GM18505 (cell line): ENCODE results near the gene WWC1.

ENCODE experiments used
- ATAC-seq: cut with Tn5 transposase; IDR thresholded peaks from one replicate; pipeline ENCODE4 v1.9.1; 2021; ENCODE audit not compliant: unreplicated experiment
- POLR2A ChIP-seq: IDR thresholded peaks from 4 replicates; pipeline ENCODE4 v1.6.1; 2011; ENCODE audit warnings: borderline replicate concordance; ENCODE audit not compliant: insufficient read depth, insufficient read length; ENCODE audit errors: extremely low read depth

The WWC1 gene

DNA sequence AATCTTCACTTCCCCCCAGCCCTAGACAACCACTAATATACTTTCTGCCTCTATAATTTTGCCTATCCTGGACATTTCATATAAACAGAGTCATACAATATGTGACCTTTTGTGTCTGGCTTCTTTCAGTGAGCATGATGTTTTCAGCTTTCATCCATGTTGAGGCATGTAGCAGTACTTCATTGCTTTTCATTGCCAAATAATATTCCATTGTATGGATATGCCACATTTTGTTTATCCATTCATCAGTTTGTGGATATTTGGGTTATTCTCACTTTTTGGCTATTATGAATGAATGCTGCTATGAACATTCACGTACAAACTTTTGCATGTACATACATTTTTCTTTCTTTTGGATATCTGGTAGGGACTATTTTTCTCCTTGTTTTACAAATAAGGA, 49.0 kb downstream of the WWC1 start:
- no peak for TF ChIP-seq POLR2A
- ATAC-seq = no peak

DNA sequence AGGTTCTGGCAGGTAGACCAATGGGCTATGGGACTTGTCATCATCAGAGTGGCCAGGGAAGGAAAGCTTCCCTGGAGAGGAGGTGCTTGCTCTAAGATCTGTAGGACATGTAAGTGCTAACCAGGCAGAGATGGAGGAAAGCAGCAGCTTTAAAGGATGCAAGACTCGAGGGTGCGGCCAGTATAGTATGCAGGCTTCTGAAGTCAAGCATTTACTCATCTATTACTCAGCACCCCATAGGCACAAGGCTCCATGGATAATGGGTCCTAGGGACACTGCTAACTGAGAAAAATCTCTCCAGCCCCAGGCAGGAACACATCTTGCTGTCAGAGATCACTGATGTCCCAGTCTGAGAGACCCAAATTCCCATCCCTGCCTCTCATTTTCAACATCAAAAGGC, 49.7 kb downstream of the WWC1 start:
- no peak for TF ChIP-seq POLR2A
- ATAC-seq = no peak

DNA sequence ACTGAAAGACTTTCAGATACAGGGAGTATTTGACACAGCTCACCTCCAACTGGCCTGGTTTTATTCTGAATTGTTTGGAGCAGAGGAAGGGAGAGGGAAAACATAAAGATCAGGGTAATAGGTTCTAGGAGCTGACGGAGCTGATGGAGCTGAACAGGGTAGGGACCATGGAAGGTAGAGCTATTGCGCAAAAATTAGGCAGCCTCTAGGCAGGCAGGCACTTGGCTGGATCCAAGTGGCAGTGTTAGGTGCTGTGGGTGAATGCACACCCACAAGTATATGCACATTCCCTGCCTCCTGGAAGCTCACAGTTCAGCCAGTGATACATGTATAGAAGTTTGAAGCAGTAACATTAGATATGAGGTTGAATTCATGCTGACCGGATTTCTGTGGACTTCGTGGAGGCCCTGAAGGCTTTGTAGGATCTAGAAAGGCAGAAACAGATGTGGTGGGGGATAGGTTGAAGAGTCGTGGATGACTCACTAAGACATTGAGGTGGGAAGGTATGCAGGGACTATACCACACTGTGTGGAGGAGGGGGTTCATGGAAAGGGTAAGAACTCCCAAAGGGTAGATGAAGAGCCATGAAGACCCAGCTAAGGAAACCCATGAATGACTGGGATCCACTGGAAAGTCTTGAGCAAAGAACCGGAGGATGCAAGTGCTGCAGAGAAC, 50.8 kb downstream of the WWC1 start:
- no peak for TF ChIP-seq POLR2A
- ATAC-seq = no peak

DNA sequence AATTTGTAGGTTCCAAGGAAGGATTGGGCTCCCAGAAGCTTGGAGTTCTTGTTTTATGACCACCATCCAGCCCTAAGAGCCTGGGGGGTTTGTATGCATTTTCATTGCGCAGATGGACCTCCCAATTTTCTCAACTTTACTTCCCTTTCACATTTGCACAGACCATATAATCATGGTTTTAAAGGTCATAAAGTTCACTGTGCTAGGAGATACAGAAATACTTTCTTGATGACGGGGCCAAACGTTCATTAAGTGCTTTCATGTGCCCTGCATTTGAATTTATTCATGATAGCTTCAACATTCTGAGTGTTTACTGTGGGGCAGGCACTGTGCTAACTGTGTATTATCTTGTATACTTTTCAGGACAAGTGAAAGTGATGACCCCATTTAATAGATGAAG, 51.5 kb downstream of the WWC1 start:
- TF ChIP-seq POLR2A = no peak
- ATAC-seq = no peak

DNA sequence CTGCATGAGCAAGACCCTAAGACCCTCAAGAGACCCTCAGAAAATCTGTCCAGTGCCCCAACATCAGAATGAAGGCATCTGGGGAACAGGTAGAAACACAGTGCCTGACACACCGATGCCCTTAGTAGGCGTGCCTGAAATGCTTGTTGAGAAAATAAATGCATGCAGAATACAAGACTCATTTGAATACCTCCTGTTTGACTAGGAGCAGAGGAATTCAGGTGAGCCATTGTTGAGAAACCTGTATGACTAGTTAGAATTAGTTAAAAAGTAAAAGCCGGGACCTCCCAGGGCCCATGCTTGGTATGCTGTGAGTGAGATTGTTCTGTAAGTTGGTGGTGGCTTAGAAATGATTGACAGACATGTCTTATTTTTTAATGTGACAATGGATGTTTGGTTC, 55.0 kb downstream of the WWC1 start:
- no peak for TF ChIP-seq POLR2A
- no peak for ATAC-seq

DNA sequence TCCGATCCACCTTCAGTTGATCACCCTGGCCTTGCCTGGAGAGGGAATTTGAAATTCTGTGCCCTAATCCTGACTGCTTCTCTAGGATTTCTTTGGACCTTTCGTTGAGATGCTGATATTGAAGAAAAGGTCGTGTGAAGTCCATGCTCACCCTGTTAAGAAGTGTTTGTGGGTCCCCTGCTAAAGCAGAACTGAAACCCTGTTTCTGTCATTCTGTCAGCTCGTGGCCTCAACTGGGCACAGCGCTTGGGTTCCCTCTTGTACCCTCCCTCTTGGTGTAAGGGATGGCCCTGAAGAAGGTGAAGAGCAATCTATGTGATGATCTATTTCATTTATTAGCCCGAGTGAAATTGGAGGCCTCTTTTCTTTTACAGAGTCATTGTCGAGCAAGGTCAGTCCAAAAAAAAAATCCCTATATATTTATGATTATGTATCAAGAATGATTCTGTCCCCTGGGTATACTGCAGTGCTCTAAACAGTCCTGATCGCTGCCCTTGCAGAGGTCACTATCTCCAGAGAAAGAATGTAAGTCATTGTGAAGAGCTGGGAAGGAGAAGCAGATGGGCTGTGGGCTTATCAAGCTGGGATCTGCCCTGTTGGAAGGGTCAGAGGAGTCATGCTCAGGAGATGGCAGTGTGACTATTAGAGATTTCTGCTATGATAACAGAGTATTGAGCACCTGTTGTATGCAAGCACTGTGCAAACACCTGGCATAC, 56.1 kb downstream of the WWC1 start:
- no peak for TF ChIP-seq POLR2A
- ATAC-seq = peak; percentile 80

DNA sequence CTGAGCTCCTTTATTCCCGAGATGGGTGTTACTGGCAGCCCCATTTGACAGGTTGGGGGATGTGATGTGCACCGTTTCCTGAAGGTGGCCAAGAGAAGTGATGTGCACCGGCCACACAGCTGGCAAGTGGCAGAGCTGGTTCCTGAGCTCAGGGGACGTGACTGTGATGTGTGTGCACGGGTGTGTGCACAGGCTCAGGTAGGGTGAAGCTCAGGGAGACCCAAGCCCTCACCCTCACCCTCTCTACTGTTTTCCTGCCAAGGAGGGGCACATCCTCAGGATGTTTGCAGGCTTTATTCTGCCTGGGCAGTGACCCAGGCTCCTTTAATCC, 56.6 kb downstream of the WWC1 start:
- TF ChIP-seq POLR2A = no peak
- no peak for ATAC-seq

DNA sequence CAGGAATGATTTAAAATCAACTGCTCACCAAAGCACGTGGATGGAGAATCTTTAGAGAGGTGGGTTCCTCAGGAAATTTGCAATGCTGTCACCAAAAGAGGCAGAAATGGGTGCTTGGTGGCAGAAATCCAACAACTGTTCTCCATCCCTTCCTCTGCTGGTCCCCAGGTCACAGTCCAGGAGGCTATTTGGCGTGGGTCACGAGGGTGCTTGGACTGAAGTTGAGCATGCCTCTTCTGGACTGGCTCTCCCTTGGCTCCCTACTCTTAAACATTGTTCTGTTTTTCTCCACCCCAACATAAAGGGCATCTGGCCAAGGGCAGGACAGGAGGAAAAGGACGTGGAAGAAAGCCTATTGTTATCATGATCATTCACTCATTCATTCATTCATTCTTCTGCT, 58.9 kb downstream of the WWC1 start:
- no peak for TF ChIP-seq POLR2A
- ATAC-seq = no peak

DNA sequence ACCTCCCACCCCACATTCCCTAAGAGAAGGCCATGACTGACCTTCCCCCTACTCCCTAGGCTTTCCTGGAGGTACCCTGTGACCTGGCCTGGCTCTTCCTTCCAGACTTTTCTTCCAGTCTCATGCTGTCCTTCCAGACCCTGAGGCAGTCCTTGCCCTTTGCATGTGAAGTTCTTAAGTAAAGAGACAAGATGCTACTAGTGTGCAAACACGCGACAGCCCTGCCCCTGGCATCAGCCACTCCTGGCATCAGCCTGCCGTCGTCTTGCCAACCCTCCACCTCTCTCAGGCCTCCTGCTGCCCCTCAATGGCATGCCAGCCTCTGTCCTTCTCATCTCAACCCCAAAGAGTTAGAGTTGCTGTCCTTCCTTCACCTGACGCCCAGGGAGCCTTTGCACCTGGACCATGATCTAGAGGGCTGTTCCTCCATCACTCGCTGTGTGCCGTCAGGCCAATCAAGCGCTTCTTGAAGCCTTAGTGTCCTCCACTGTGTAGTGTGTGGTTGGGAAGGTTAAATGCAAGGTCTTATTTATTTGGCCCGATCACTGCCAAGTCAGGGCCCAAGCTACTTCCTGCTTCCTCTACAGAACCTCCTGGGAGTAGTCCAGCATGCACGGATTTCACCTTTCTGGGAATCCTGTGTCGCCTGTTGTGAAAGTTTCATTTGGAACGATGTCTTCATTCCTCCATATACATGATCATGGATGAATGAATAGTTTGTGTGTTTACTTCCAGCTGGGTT, 61.9 kb downstream of the WWC1 start:
- ATAC-seq = no peak
- no peak for TF ChIP-seq POLR2A

DNA sequence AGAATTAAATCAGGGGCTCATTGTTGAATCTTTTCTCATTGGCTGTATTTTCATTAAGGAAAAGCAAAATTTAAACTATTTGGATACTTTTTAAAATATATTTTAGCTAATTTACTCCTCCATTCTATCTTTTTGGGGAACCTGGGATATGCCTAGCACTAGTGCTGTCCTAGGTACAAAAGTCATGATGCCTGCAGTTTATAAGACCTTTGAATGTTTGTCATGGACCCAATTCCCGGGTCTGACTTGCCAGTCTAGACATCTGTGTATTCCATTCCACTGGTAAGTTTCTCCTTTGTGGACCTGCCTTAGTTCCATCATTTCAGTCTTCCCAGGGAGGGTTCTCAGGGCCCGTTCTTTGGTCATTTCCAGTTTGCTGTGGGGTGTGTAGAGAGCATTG, 63.0 kb downstream of the WWC1 start:
- no peak for ATAC-seq
- TF ChIP-seq POLR2A = no peak

DNA sequence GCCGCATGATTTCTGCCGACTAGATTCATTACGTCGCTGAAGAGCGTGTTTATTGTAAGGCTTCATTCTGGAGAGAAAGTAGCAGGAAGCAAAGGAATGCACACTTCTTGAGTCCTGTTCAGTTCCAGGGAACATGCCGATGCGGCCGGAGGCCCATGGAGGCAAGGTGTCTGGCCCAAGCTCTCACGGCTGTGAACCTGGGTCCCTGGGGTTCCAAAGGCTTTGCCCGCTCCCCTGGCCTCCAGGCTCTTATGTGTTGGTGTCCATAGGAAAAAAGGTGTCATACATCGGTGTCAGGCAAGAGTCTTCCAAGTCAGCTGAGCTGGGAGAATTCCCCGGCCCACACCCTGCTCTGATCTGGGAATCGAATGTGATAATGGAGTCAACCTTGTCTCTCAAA, 64.7 kb downstream of the WWC1 start:
- no peak for TF ChIP-seq POLR2A
- ATAC-seq = no peak

DNA sequence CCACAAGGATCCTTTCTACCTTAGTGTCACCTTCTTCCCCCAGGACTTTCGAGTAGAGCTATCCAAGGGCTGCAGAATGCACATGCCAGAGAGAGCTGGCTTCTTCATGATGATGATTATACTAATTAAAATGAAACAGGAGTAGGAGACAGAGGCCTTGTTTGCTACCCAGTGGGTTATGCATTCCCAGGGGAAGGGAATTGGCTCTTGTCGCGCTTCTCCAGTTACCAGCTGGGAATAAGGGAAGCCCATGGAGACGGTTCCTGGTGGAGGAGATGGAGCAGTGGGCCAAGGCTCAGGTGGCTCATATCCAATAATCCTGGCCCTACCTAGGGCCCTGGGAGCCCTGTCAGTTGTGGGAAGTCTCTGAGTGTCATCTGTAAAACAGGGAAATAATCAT, 65.1 kb downstream of the WWC1 start:
- no peak for TF ChIP-seq POLR2A
- no peak for ATAC-seq

DNA sequence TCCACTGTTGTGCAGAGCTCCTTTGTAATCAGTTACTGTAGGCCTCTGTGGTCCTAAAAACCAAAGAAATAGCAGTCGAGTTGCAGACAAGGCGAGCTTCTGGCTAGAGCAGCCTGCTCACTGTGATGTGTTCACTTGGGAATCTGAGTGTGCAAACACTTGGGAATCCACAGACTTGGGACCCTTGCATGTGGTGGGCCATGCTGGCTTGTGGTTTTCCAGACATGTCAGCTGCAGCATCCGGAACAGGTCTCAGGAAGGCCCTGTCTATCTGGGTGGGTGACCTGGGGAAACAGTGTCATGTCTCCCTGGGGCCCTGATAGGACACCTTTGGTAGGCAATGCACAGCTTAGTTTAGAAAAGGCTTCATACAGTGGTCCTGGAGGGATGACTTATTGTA, 66.4 kb downstream of the WWC1 start:
- TF ChIP-seq POLR2A = no peak
- ATAC-seq = no peak

DNA sequence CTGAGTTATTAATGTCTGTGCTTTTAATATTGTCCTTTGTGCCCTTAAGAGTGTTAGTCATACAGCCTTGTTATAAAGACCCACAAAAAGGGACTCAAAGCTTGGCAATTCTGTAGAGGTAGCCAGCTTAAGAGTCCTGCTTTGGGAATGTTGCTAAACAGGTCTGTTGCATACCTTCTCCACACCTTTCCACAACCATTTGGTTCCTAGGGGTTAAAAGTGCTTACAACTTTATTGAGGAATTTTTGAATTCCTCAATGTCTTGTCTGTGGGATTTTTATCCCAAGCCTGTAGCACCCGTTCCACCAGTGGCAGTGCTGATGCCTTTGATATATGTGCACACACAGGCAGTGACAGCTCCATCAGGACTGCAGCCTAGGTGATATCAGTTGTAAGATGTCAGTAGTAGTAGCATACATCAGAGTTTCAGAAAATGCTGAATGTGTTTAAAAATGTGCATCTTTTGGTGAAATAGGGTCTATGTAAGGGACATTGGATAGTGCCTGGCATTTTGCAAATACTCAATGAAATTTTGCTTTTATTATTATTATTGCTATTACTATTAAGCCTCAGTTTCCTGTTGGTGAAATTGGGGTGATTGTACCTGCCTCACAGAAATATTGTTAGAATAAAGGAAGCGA, 68.5 kb downstream of the WWC1 start:
- TF ChIP-seq POLR2A = no peak
- ATAC-seq = no peak

DNA sequence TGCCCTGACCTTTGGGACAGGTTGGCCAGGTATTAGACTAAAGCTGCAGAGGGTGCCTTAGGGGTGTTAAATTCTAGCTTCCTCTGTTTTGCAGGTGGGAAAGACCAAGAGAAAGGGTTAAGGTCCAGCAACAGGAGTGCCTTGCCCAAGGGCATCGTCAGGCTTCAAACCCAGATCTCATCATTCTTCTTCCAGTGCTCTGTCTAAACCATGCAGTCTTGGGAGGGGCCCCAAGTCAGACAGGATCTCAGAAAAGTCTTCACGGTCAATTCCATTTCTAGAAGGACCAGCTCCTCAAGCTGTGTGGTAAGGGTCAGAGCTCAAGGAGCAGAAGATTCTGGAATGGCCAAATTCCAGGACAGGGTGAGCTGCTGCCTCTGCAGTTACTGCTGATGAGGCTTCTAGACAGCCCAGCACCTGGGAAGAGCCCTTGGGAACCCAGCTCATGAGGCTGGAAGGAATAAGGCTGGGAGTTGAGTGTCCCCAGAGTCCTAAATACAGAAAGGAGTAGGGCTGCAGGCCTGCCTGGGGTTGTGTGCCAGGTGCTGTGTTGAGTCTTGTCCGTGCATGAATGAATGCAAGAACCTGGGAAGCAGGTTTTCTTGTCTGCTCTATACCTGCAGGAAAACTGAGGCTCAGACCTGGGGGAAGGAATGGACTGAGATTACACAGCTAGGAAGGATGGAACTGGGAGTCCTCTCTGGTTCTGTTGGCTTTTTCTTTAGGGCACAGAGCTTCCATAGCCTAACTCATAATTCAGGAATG, 69.3 kb downstream of the WWC1 start:
- no peak for TF ChIP-seq POLR2A
- no peak for ATAC-seq
